GM12892 (cell line): ENCODE measurements around the gene EFNB2.

Experiments
- DNase-seq: peaks from one replicate; pipeline ENCODE4 v3.0.0; 2011; ENCODE audit not compliant: insufficient read length
- FAIRE-seq: peaks from 2 replicates; lab custom pipeline; 2011; peaks lifted over from hg19 to GRCh38; lab: Jason Lieb, UNC
- POLR2A ChIP-seq: IDR thresholded peaks from 2 replicates; pipeline ENCODE4 v1.6.1; 2011; ENCODE audit warnings: low read depth, low read length, control low read depth
- POLR2AphosphoS5 ChIP-seq: IDR thresholded peaks from 2 replicates; pipeline ENCODE4 v1.6.1; 2011; ENCODE audit warnings: low read depth, low read length, control low read depth
- TAF1 ChIP-seq: IDR thresholded peaks from 2 replicates; pipeline ENCODE4 v1.6.1; 2011; ENCODE audit warnings: low read depth, mild to moderate bottlenecking, control low read depth, low read length, borderline replicate concordance

Gene EFNB2

GRCh38 chr13:106468744-106469590 is 66.5 kb downstream of the EFNB2 start:
- FAIRE-seq (no peak), DNase-seq (no peak)
- TF ChIP-seq POLR2A: no peak
- no peak for TF ChIP-seq POLR2AphosphoS5
- TF ChIP-seq TAF1: no peak

GRCh38 chr13:106468207-106468606 is 67.3 kb downstream of the EFNB2 start:
- FAIRE-seq: no peak
- DNase-seq: no peak
- TF ChIP-seq POLR2AphosphoS5 (no peak), TAF1 (no peak), POLR2A (no peak)

- DNase-seq: no peak
- FAIRE-seq: no peak
- no peak for TF ChIP-seq POLR2A
- no peak for TF ChIP-seq POLR2AphosphoS5
- TF ChIP-seq TAF1: no peak
These were observed 67.9 kb downstream of the EFNB2 start for GRCh38 chr13:106467427-106468122.

- TF ChIP-seq TAF1 (no peak), POLR2AphosphoS5 (no peak), POLR2A (no peak)
- no peak for DNase-seq
- no peak for FAIRE-seq
These were observed 68.6 kb downstream of the EFNB2 start for GRCh38 chr13:106466691-106467426.

GRCh38 chr13:106464076-106464475 is 71.4 kb downstream of the EFNB2 start:
- FAIRE-seq (no peak), DNase-seq (no peak)
- TF ChIP-seq POLR2AphosphoS5: no peak
- TF ChIP-seq TAF1: no peak
- TF ChIP-seq POLR2A: no peak

GRCh38 chr13:106462710-106463109 is 72.8 kb downstream of the EFNB2 start:
- FAIRE-seq: no peak

GRCh38 chr13:106455777-106456176 is 79.7 kb downstream of the EFNB2 start:
- FAIRE-seq (no peak), DNase-seq (no peak)
- no peak for TF ChIP-seq TAF1
- no peak for TF ChIP-seq POLR2AphosphoS5
- TF ChIP-seq POLR2A: no peak

More at GRCh38 chr13:106462710-106463109, 72.8 kb downstream of the EFNB2 start:
- no peak for DNase-seq
- no peak for TF ChIP-seq POLR2AphosphoS5
- TF ChIP-seq POLR2A: no peak
- TF ChIP-seq TAF1: no peak

GRCh38 chr13:106455190-106455589 is 80.3 kb downstream of the EFNB2 start:
- DNase-seq: no peak
- no peak for TF ChIP-seq POLR2A
- TF ChIP-seq POLR2AphosphoS5: no peak
- no peak for TF ChIP-seq TAF1
- no peak for FAIRE-seq

GRCh38 chr13:106453101-106453500 is 82.4 kb downstream of the EFNB2 start:
- no peak for DNase-seq
- TF ChIP-seq TAF1 (no peak), POLR2A (no peak), POLR2AphosphoS5 (no peak)
- no peak for FAIRE-seq

- TF ChIP-seq POLR2A (no peak), TAF1 (no peak), POLR2AphosphoS5 (no peak)
- DNase-seq (no peak), FAIRE-seq (no peak)
These were observed 84.5 kb downstream of the EFNB2 start for GRCh38 chr13:106450991-106451390.

GRCh38 chr13:106449096-106449495 is 86.4 kb downstream of the EFNB2 start:
- FAIRE-seq: no peak
- TF ChIP-seq TAF1: no peak
- TF ChIP-seq POLR2AphosphoS5: no peak
- TF ChIP-seq POLR2A: no peak
- DNase-seq: no peak
